ENCODE measurements around the gene SUGP1. TPM values are rescaled to one million over a fixed set of nuclear protein-coding genes. Genes with fewer than 3 reads are reported as not detected.
A peak's percentile ranks its signal among the peaks of the same experiment; 100 is the strongest.

SUGP1 gene
- polyA plus RNA-seq: 23.3 to 37.4 TPM (median 28.6 TPM) in 3 replicates
- 31.8 TPM for polyA plus RNA-seq (2011; ENCODE audit: low read depth)
- polyA plus RNA-seq (2011; cell fraction: cytosol; rRNA removed): 10.3 and 22.4 TPM in 2 replicates
- 53.5 and 53.8 TPM in 2 replicates for polyA plus RNA-seq (2011; cell fraction: nucleus; rRNA removed)
- 23.3 and 37.7 TPM in 2 replicates for polyA plus RNA-seq (2012; ENCODE audit: low replicate concordance)
- 17.9 to 26.9 TPM (median 21.9 TPM) in 3 replicates for polyA minus RNA-seq
- polyA minus RNA-seq (2011; cell fraction: cytosol; rRNA and poly(A)+ RNA removed): 29.0 TPM
- polyA minus RNA-seq (2011; cell fraction: nucleus; rRNA and poly(A)+ RNA removed): 29.5 and 31.4 TPM in 2 replicates

- H3K4me1 ChIP-seq (ENCODE audit: control insufficient read depth, extremely low read depth, insufficient read depth, low read length): peaks cover 8% of the 10 kb centered on the region
- no peaks in the 10 kb centered on the region for H3K9me1 ChIP-seq (ENCODE audit: control insufficient read depth, extremely low read depth, insufficient read depth, low read length)
- TF ChIP-seq EZH2 (IDR thresholded peaks at IDR 0.05; ENCODE audit: low read length) (no peak), CTCF (optimal IDR thresholded peaks at IDR 0.05 in 1 of 3, IDR thresholded peaks at IDR 0.05 in 1 of 3, conservative IDR thresholded peaks at IDR 0.05 in 1 of 3; ENCODE audit: extremely low read depth in 1 of 3, insufficient read depth in 2 of 3, low read length in 3 of 3) (peak in 1 of 3 experiments; percentile 15)
- FAIRE-seq (peak; percentile 43), DNase-seq (ENCODE audit: low read depth, low spot score) (peak; percentile 69)
- peak within 1 kb of the TSS; percentile 98 for H2AFZ ChIP-seq (ENCODE audit: control insufficient read depth, low read length)
- no peaks in the 10 kb centered on the region for H3K27me3 ChIP-seq (ENCODE audit: control insufficient read depth, extremely low read depth, insufficient read depth, low read length)
- peak within 1 kb of the TSS; percentile 96 for H3K27ac ChIP-seq (ENCODE audit: control insufficient read depth, insufficient read depth, low read length)
- H4K20me1 ChIP-seq (ENCODE audit: control insufficient read depth, extremely low read depth, insufficient read depth, low read length): no peaks in the 10 kb centered on the region
- peak within 1 kb of the TSS; percentile 98 for H3K9ac ChIP-seq (ENCODE audit: control insufficient read depth, extremely low read depth, insufficient read depth, low read length)
- H3K4me2 ChIP-seq (ENCODE audit: control insufficient read depth, extremely low read depth, insufficient read depth, low read depth, low read length): peak within 1 kb of the TSS; percentile 91
- peak within 1 kb of the TSS; percentile 85 to 98 (median 94) for H3K4me3 ChIP-seq (ENCODE audit: control insufficient read depth in 2 of 3, extremely low read depth in 1 of 3, insufficient read depth in 2 of 3, low read depth in 1 of 3, low read length in 3 of 3)
- peaks cover 61% of the 10 kb centered on the region for H3K79me2 ChIP-seq (ENCODE audit: control insufficient read depth, insufficient read depth, low read length)
- no peaks in the 10 kb centered on the region for H3K9me3 ChIP-seq (ENCODE audit: control insufficient read depth, low read depth, low read length)
- H3K36me3 ChIP-seq (ENCODE audit: control insufficient read depth in 2 of 2, extremely low read depth in 1 of 2, insufficient read depth in 2 of 2, low read length in 2 of 2): peaks cover 11% of the 10 kb centered on the region in 2 experiments
- dilution Hi-C loops (cut with MboI; ENCODE audit: extremely low pct_ligation_motif_present, low sequenced_read_pairs): no loop called here
Observed at GRCh38 chr19:19320361-19321140, at the start of gene SUGP1, which contains the start of gene MAU2. Gene SUGP1, minus strand, starts transcription at chr19:19320509. Its CDS starts 13 bp downstream, at chr19:19320496. Gene MAU2, plus strand, starts transcription at chr19:19320829. Its CDS starts 31 bp downstream, at chr19:19320860.

- TF ChIP-seq EZH2 (IDR thresholded peaks at IDR 0.05; ENCODE audit: low read length) (no peak), CTCF (optimal IDR thresholded peaks at IDR 0.05 in 1 of 3, IDR thresholded peaks at IDR 0.05 in 1 of 3, conservative IDR thresholded peaks at IDR 0.05 in 1 of 3; ENCODE audit: extremely low read depth in 1 of 3, insufficient read depth in 2 of 3, low read length in 3 of 3) (no peak)
- H3K27ac ChIP-seq (ENCODE audit: control insufficient read depth, insufficient read depth, low read length): no peak overlapping the region
- H3K4me2 ChIP-seq (ENCODE audit: control insufficient read depth, extremely low read depth, insufficient read depth, low read depth, low read length): no peak overlapping the region
- no peaks in the 10 kb centered on the region for H3K9me1 ChIP-seq (ENCODE audit: control insufficient read depth, extremely low read depth, insufficient read depth, low read length)
- H3K4me1 ChIP-seq (ENCODE audit: control insufficient read depth, extremely low read depth, insufficient read depth, low read length): peaks cover 7% of the 10 kb centered on the region
- no peak overlapping the region for H2AFZ ChIP-seq (ENCODE audit: control insufficient read depth, low read length)
- no peaks in the 10 kb centered on the region for H3K79me2 ChIP-seq (ENCODE audit: control insufficient read depth, insufficient read depth, low read length)
- DNase-seq (ENCODE audit: low read depth, low spot score): no peak
- H4K20me1 ChIP-seq (ENCODE audit: control insufficient read depth, extremely low read depth, insufficient read depth, low read length): no peaks in the 10 kb centered on the region
- no peaks in the 10 kb centered on the region for H3K9me3 ChIP-seq (ENCODE audit: control insufficient read depth, low read depth, low read length)
- no peaks in the 10 kb centered on the region for H3K27me3 ChIP-seq (ENCODE audit: control insufficient read depth, extremely low read depth, insufficient read depth, low read length)
- no peaks in the 10 kb centered on the region for H3K36me3 ChIP-seq (ENCODE audit: control insufficient read depth in 2 of 2, extremely low read depth in 1 of 2, insufficient read depth in 2 of 2, low read length in 2 of 2)
- H3K4me3 ChIP-seq (ENCODE audit: control insufficient read depth in 2 of 3, extremely low read depth in 1 of 3, insufficient read depth in 2 of 3, low read depth in 1 of 3, low read length in 3 of 3): no peak overlapping the region
- dilution Hi-C loops (cut with MboI; ENCODE audit: extremely low pct_ligation_motif_present, low sequenced_read_pairs): no loop called here
- no peak for FAIRE-seq
- no peak overlapping the region for H3K9ac ChIP-seq (ENCODE audit: control insufficient read depth, extremely low read depth, insufficient read depth, low read length)
Observed at GRCh38 chr19:19368087-19368486, 47.8 kb upstream of the SUGP1 start.
